Esophagus muscularis mucosa (tissue), 4 donors: Measurements from ENCODE around the gene C1orf167.

ENCODE experiments used
- CTCF ChIP-seq, 3 experiments: fragments of 200-600 bp in 2 of 3; fragments of 450-650 bp in 1 of 3; sonication (generic) in 2 of 3; IDR thresholded peaks; one replicate each; pipeline ENCODE4 v1.5.1; 2017 to 2019; ENCODE audit warnings: antibody characterized with exemption in 3 of 3, mild to moderate bottlenecking in 2 of 3, moderate library complexity in 1 of 3
- EP300 ChIP-seq: sonication (generic); formaldehyde crosslinking; IDR thresholded peaks from one replicate; pipeline ENCODE4 v1.6.1; 2017; ENCODE audit warnings: antibody characterized with exemption
- POLR2A ChIP-seq: fragments of 450-650 bp; IDR thresholded peaks from one replicate; pipeline ENCODE4 v1.6.1; 2017; ENCODE audit warnings: antibody characterized with exemption, moderate library complexity, mild to moderate bottlenecking, low read depth
- POLR2AphosphoS5 ChIP-seq, 2 donors: sonication (generic); formaldehyde crosslinking; IDR thresholded peaks; one replicate each; pipeline ENCODE4 v1.6.1; 2017; ENCODE audit warnings: antibody characterized with exemption in 2 of 2

GRCh38 chr1:11761988-11762406 lies at the start of gene C1orf167:
- no peak for TF ChIP-seq POLR2A
- no peak for TF ChIP-seq CTCF (IDR thresholded peaks at IDR 0.05)
- TF ChIP-seq POLR2AphosphoS5 (IDR thresholded peaks at IDR 0.05): no peak
- TF ChIP-seq EP300: no peak
